Tibial nerve (tissue), 4 donors: ENCODE measurements around the gene TANC1.

ENCODE experiments used
- CTCF ChIP-seq, 5 experiments: fragments of 200-600 bp in 3 of 5; fragments of 450-650 bp in 2 of 5; sonication (generic) in 3 of 5; IDR thresholded peaks; one replicate each; pipeline ENCODE4 v1.5.1; 2016 to 2019; ENCODE audit warnings: antibody characterized with exemption in 5 of 5, mild to moderate bottlenecking in 3 of 5, moderate library complexity in 2 of 5
- EP300 ChIP-seq, 2 donors: sonication (generic); formaldehyde crosslinking; IDR thresholded peaks; one replicate each; pipeline ENCODE4 v1.6.1; 2017; ENCODE audit warnings: antibody characterized with exemption in 2 of 2, mild to moderate bottlenecking in 1 of 2
- POLR2A ChIP-seq, 2 donors: fragments of 450-650 bp; IDR thresholded peaks; one replicate each; pipeline ENCODE4 v1.6.1; 2017; ENCODE audit warnings: antibody characterized with exemption in 2 of 2, mild to moderate bottlenecking in 2 of 2, moderate library complexity in 2 of 2

- no peak for TF ChIP-seq CTCF (IDR thresholded peaks at IDR 0.05)
- no peak for TF ChIP-seq POLR2A (IDR thresholded peaks at IDR 0.05)
- no peak for TF ChIP-seq EP300 (IDR thresholded peaks at IDR 0.05)
These were observed 798 bp downstream of the TANC1 start for GRCh38 chr2:158969162-158969714.
